Brain microvascular endothelial cell (primary cell): ENCODE results near the gene BZW1.
"Not testable (repeated sequence)": the region's sequence is repeated elsewhere in the genome, so short reads cannot be mapped to it uniquely, and the experiment has no call there.

ENCODE experiments used
- DNase-seq: peaks from one replicate; pipeline ENCODE4 v3.0.0-alpha.2; 2020
- H3K27ac ChIP-seq: fragments of 250-450 bp; sonication (Bioruptor Pico); 2 replicates; pipeline ENCODE4 v1.5.1; 2020; ENCODE audit warnings: mild to moderate bottlenecking, moderate library complexity
- H3K27me3 ChIP-seq: fragments of 250-450 bp; sonication (Bioruptor Pico); replicated peaks from 2 replicates; pipeline ENCODE4 v1.5.1; 2020; ENCODE audit warnings: mild to moderate bottlenecking
- H3K36me3 ChIP-seq: fragments of 250-450 bp; sonication (Bioruptor Pico); replicated peaks from 2 replicates; pipeline ENCODE4 v1.5.1; 2020; ENCODE audit warnings: mild to moderate bottlenecking
- H3K4me3 ChIP-seq: 2 replicates; pipeline ENCODE4 v1.5.1; 2011; ENCODE audit warnings: low read depth, mild to moderate bottlenecking, control low read depth, low read length, moderate library complexity
- in situ Hi-C: cut with HindIII; loops from 2 replicates; pipeline ENCODE4 v1.10.0; 2017; ENCODE audit warnings: low sequenced_read_pairs, low pct_ligation_motif_present
- TF ChIP-seq, protein P1 (sequence below): IDR thresholded peaks from 2 replicates; pipeline ENCODE4 v1.5.1; 2011; ENCODE audit warnings: low read depth, mild to moderate bottlenecking, moderate library complexity, low read length, control low read depth, inconsistent platforms; ENCODE audit errors: missing control alignments

BZW1 gene

DNA sequence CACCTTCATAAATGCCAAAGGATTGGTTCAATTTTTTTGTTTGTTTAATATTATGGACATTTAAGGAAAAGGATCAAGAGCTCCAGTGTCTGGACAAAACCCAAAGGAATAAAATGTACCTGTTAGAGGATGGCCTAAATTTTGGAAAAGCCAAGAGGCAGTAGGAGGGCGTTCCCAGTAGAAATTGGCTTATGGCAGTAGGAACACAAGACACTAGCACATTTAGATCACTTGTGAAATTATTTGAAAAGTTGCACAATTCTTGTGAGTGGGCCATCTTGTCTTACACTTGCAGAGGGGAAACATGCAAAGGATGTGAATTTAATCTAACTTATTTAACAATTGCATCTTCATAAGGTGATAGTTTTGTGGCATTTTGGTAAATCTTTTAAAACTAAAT is 3.2 kb downstream of the BZW1 start:
- Histone ChIP-seq H3K27me3 (no peaks in the 10 kb centered on the region), H3K4me3 (no peak overlapping the region), H3K27ac (no peak overlapping the region), H3K36me3 (peaks cover 68% of the 10 kb centered on the region)
- in situ Hi-C loops = no loop called here
- TF ChIP-seq, protein P1, sequence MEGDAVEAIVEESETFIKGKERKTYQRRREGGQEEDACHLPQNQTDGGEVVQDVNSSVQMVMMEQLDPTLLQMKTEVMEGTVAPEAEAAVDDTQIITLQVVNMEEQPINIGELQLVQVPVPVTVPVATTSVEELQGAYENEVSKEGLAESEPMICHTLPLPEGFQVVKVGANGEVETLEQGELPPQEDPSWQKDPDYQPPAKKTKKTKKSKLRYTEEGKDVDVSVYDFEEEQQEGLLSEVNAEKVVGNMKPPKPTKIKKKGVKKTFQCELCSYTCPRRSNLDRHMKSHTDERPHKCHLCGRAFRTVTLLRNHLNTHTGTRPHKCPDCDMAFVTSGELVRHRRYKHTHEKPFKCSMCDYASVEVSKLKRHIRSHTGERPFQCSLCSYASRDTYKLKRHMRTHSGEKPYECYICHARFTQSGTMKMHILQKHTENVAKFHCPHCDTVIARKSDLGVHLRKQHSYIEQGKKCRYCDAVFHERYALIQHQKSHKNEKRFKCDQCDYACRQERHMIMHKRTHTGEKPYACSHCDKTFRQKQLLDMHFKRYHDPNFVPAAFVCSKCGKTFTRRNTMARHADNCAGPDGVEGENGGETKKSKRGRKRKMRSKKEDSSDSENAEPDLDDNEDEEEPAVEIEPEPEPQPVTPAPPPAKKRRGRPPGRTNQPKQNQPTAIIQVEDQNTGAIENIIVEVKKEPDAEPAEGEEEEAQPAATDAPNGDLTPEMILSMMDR = no peak
- no peak for DNase-seq

DNA sequence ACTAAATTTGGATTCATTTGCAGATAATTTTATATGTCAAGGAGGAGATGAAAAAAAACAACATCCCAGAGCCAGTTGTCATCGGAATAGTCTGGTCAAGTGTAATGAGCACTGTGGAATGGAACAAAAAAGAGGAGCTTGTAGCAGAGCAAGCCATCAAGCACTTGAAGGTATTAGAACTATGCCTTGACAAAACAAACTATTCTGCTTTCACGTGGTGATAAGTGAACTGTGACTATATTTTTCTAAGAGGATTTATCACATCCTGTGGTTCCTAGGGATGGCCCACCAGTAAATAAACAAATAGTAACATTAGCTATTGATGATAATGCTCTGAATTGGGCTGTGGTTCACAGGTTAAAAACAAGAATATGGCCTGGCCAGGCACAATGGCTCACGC is 7.0 kb downstream of the BZW1 start:
- DNase-seq, in situ Hi-C loops, H3K27me3 ChIP-seq, H3K4me3 ChIP-seq: not testable (repeated sequence)
- Histone ChIP-seq H3K27ac (peak overlapping the region; percentile 18), H3K36me3 (peaks cover 79% of the 10 kb centered on the region)

DNA sequence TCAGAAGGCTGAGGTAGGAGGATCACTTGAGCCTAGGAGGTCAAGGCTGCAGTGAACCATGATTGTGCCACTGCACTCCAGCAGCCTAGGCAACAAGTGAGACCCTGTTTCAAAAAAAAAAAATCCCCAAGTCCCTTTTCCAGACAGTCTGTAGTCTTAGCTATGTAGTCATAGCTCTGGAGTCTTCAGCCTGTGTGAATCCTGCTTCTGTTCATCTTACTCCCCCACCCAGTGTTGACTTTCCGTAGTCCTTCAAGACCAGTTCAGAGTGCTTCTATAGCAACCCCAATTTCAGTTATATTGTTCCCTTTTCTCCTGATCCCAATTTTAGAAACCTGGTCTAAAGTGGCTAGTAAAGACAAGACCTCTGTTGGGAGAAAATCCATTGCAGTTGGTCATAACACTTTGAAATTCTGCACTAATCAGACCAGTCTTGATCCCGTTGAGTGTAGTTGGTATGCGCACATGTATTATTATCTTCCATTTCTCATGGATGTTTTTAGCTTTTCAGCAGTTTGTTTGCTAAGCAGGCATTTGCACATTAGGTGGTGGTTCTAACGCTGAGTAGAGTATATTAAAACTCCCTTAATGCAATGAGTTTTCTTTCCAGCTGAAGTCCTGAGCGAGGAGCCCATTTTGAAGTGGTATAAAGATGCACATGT is 9.0 kb downstream of the BZW1 start:
- H3K27me3 ChIP-seq = no peaks in the 10 kb centered on the region
- peaks cover 66% of the 10 kb centered on the region for H3K36me3 ChIP-seq
- in situ Hi-C loops = no loop called here
- H3K27ac ChIP-seq = no peak overlapping the region
- no peak for DNase-seq
- no peak overlapping the region for H3K4me3 ChIP-seq
- TF ChIP-seq, protein P1 = no peak

DNA sequence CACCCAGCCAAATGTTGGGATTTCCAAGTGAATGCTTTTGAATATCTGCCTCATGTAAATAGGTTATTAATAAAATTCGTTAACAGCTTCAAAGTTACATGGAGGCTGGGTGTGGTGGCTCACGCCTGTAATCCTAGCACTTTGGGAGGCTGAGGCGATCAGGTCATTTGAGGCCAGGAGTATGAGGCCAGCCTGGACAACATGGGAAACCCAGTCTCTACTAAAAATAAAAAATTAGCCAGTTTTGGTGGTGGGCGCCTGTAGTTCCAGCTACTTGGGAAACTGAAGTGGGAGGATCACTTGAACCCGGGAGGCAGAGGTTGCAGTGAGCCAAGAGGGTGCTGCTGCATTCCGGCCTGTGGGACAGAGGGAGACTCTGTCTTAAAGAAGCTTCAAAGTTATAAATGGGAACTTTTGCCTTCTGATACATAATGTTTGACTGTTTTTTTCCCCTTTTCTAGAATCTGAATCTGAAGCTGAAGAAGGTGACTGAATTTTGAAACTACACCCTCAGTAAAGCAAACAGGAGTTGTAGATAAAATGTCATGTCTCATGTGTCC is 10.1 kb downstream of the BZW1 start:
- TF ChIP-seq, protein P1 = no peak
- Histone ChIP-seq H3K36me3 (peaks cover 55% of the 10 kb centered on the region), H3K27ac (no peak overlapping the region), H3K27me3 (no peaks in the 10 kb centered on the region), H3K4me3 (no peak overlapping the region)
- DNase-seq = no peak
- in situ Hi-C loops = no loop called here

DNA sequence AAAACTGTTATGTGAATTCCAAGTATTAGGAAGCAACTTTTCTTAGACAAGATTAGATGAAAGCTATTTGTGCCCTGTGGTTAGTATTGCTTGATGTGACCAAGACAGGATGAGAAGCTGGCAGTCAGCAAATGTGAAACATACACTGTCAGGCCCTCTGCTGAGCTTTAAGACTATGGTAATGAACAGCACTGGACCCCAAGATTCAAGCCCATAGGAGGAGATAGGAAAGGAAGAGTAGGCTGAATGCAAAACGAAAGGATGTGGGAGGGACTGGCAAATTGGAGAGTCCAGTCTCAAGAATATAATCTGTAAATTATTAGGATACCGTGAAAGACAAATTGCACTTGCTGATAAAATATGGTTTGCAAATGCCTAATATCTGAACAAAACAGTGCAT is 16.4 kb downstream of the BZW1 start:
- no peak for DNase-seq
- in situ Hi-C loops = no loop called here
- TF ChIP-seq, protein P1 = no peak

DNA sequence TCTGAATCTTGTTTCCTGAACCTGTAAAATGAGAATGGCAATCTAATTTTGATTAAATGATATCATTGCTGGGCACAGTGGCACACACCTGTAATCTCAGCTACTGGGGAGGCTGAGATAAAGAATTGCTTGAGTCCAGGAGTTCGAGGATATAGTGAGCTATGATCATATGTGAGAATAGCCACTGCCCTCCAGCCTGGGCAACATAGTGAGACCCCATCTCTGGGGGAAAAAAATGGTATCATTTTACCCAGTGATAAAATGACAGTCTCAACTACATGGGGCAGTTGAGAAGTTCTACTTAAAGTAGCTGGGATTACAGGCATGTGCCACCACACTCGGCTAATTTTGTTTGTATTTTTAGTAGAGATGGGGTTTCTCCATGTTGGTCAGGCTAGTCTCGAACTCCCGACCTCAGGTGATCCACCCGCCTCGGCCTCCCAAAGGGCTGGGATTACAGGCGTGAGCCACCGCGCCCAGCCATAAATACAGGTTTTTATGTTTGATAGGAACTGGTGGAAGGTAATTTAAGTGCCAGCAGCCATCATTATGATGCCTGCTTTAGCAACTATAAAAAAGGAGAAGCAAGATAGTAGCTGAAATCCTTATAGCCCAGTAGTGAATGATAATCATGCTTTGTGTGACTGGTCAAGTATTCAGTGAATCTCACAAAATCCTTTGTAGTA is 17.0 kb downstream of the BZW1 start:
- peaks cover 6% of the 10 kb centered on the region for H3K36me3 ChIP-seq
- H3K27ac ChIP-seq = no peak overlapping the region
- no peak overlapping the region for H3K4me3 ChIP-seq
- no peaks in the 10 kb centered on the region for H3K27me3 ChIP-seq
- TF ChIP-seq, protein P1 = no peak
- DNase-seq = no peak
- in situ Hi-C loops = no loop called here

More for the DNA sequence above, 16.4 kb downstream of the BZW1 start:
- no peaks in the 10 kb centered on the region for H3K27me3 ChIP-seq
- H3K27ac ChIP-seq = no peak overlapping the region
- H3K4me3 ChIP-seq = no peak overlapping the region
- H3K36me3 ChIP-seq = peaks cover 6% of the 10 kb centered on the region
